Adrenal gland (tissue), 5 donors: Measurements from ENCODE around the gene RPH3AL.

Experiments
- POLR2A ChIP-seq, 2 donors: fragments of 450-650 bp; IDR thresholded peaks; one replicate each; pipeline ENCODE4 v1.6.1; 2017; ENCODE audit warnings: antibody characterized with exemption in 2 of 2, mild to moderate bottlenecking in 2 of 2, moderate library complexity in 1 of 2
- TF ChIP-seq, protein P1 (sequence below), 6 experiments: fragments of 450-650 bp in 4 of 6; fragments of 200-600 bp in 2 of 6; sonication (generic) in 1 of 6; IDR thresholded peaks; 1 replicate in 5 of 6; 2 replicates in 1 of 6; pipeline versions ENCODE4 v1.5.1 to v1.8.0; 2016 to 2021; ENCODE audit warnings: antibody characterized with exemption in 6 of 6, mild to moderate bottlenecking in 2 of 6, moderate library complexity in 1 of 6
- donor health status: DM: no; HTN: no; CAD: no.

DNA sequence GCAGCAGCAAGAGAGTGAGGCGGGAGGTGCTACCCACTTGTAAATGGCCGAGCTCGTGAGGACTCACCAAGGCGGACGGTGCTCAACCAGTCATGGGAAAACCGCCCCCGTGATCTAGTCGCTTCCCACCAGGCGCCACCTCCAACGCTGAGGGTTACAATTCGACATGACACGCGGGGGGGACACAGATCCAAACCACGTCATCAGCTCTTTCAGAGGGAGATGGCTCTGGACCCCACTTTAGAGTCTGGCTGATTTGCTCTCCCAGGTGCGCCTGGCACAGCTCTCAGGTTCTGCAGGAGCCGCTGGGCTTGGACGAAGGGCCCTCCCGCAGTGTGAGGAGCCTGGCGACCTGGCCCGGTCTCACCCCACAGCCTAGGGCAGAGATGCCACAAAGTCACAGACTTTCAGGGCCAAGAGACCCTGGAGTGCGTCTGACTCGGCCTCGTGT, 150.1 kb downstream of the RPH3AL start:
- TF ChIP-seq, protein P1, sequence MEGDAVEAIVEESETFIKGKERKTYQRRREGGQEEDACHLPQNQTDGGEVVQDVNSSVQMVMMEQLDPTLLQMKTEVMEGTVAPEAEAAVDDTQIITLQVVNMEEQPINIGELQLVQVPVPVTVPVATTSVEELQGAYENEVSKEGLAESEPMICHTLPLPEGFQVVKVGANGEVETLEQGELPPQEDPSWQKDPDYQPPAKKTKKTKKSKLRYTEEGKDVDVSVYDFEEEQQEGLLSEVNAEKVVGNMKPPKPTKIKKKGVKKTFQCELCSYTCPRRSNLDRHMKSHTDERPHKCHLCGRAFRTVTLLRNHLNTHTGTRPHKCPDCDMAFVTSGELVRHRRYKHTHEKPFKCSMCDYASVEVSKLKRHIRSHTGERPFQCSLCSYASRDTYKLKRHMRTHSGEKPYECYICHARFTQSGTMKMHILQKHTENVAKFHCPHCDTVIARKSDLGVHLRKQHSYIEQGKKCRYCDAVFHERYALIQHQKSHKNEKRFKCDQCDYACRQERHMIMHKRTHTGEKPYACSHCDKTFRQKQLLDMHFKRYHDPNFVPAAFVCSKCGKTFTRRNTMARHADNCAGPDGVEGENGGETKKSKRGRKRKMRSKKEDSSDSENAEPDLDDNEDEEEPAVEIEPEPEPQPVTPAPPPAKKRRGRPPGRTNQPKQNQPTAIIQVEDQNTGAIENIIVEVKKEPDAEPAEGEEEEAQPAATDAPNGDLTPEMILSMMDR (IDR thresholded peaks at IDR 0.05), result no peak
- TF ChIP-seq POLR2A (IDR thresholded peaks at IDR 0.05), result no peak
